Activated naive CD8-positive, alpha-beta T cell treated with anti-CD3 and anti-CD28 coated beads for 36 hours (primary cell): ENCODE results near the gene PSPN. TPM values are rescaled to one million over a fixed set of nuclear protein-coding genes. Genes with fewer than 3 reads are reported as not detected.

Source experiments
- DNase-seq: peaks from one replicate; pipeline ENCODE4 v3.0.0; 2021
- H3K27ac Mint-ChIP-seq: one replicate; pipeline ENCODE4 v1.8.0; 2022; ENCODE audit warnings: mild to moderate bottlenecking, moderate library complexity, mixed read lengths
- H3K27me3 Mint-ChIP-seq: one replicate; pipeline ENCODE4 v1.8.0; 2022; ENCODE audit warnings: mild to moderate bottlenecking, mixed read lengths
- H3K36me3 Mint-ChIP-seq: one replicate; pipeline ENCODE4 v1.8.0; 2021; ENCODE audit warnings: mild to moderate bottlenecking, mixed read lengths
- H3K4me1 Mint-ChIP-seq: one replicate; pipeline ENCODE4 v1.8.0; 2021; ENCODE audit warnings: mixed read lengths
- H3K4me3 Mint-ChIP-seq: one replicate; pipeline ENCODE4 v1.8.0; 2022; ENCODE audit warnings: mild to moderate bottlenecking, moderate library complexity, mixed read lengths
- H3K9me3 Mint-ChIP-seq: one replicate; pipeline ENCODE4 v1.8.0; 2022; ENCODE audit warnings: mixed read lengths
- total RNA-seq, 2 experiments: library from RNA; stranded (reverse); gene quantifications; one replicate each; pipeline ENCODE4 v1.2.3, GENCODE V29; 2021

The PSPN gene, protein sequence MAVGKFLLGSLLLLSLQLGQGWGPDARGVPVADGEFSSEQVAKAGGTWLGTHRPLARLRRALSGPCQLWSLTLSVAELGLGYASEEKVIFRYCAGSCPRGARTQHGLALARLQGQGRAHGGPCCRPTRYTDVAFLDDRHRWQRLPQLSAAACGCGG
- 1 to 10 TPM in 1 of 2 experiments, under 1 TPM in 1; 0.92 to 1.2 TPM for total RNA-seq

DNA sequence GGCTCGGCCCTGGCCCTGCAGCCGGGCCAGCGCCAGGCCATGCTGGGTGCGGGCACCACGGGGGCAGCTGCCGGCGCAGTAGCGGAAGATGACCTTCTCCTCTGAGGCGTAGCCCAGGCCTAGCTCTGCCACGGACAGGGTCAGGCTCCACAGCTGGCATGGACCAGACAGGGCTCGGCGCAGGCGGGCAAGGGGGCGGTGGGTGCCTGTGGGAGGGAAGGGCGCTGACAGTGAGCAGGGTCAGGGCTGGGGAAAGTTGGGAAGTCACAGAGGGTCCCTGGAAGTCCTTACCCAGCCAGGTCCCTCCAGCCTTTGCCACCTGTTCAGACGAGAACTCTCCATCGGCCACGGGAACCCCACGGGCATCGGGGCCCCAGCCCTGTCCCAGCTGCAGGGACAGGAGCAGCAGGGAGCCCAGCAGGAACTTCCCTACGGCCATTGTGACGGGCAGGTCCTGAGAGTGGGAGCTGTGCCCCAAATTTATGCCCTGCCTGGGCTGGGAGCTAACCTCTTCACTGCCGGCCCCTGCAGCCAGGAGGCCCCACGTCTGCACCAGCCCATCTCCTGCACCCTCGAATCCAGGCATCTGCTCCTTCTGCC lies at the start of gene PSPN:
Gene PSPN, minus strand, starts transcription at position 523 of the 600 bp plus-strand sequence. Its CDS starts 84 bp downstream, at position 439.
- no peak for DNase-seq
- H3K36me3 Mint-ChIP-seq = peaks cover 10% of the 10 kb centered on the region
- no peak within 1 kb of the TSS for H3K27ac Mint-ChIP-seq
- peaks cover 8% of the 10 kb centered on the region for H3K4me1 Mint-ChIP-seq
- H3K27me3 Mint-ChIP-seq = no peaks in the 10 kb centered on the region
- H3K9me3 Mint-ChIP-seq = no peaks in the 10 kb centered on the region
- H3K4me3 Mint-ChIP-seq = no peak within 1 kb of the TSS

DNA sequence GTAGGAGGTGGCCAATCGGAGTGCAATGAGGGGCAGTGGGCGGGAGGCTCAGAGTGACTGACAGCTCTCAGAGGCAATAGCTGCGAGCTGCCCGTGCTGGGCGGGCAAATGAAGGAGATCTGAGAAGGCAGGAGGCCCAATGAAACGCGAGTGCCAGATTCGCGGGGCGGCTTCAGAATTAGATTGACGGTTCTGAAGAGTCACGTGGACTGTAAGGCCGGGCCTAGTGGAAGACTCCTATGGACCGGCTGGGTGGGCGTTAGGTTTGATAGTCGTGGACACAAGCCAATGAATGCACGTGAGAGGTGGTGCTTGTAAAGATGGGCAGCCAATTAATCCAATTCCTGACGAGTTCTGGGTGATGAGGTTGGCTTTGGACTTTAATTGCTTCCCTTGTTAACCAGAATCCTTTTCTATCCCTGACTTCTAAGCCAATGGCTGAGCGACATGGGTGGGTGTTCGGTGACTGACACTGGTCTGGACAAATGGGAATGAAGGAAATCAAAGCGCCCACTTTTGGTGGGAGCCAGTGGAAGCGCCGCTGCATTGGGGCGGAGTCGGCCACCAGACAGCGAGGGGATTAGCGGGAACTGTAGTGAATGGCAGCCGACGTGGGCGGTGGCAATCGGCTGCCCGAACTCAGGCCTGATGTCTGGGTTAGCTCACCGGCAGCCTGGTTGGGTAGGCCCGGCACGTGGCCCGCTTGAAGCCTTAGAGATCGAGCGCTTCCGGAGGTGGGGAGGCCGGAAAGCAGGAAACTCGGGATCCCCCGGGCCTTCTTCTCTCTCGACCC lies 49.4 kb upstream of the PSPN start:
- Mint-ChIP-seq H3K27ac (peak overlapping the region; percentile 95), H3K4me3 (peak overlapping the region; percentile 72), H3K9me3 (peaks cover 3% of the 10 kb centered on the region), H3K4me1 (peaks cover 26% of the 10 kb centered on the region), H3K27me3 (no peaks in the 10 kb centered on the region), H3K36me3 (peaks cover 34% of the 10 kb centered on the region)
- peak; percentile 99 for DNase-seq

DNA sequence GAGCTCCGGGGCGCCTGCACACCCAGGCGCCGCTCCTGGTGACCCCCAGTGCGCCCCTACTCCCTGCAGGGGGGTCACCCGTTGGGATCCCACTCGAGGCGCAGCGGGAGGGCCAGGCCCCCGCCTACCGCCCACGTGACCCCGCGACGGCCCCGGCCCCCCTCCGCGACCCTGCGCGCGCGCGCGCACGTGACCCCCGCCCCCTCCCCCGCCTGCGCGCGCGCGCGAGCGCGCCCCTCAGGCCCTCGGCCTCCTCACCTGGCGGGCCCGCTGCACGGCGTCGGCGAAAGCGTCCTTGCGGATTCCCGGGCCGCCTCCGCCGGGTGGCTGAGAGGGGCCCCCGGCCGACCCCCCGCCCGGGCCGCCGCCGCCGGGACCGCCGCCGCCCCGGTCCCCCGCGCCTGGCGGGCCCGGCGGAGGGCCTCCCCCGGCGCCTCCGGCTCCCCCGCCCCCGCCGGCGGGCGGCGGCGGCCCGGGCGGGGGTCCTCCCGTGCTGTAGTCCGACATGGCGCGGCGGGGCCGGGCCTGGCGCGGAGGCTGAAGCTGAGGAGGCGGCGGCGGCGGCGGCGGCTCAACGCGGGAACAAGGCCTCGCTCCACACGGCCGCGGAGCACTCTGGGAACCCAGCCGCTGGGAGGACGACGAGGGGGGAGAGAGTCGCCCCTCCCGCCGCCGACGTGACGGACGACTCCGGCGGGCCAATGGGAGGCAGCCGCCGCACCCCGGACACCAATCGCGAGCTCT lies 48.6 kb upstream of the PSPN start, which contains the start of gene KHSRP:
Gene KHSRP, minus strand, starts transcription at position 617 of the 744 bp plus-strand sequence. Its CDS starts 110 bp downstream, at position 507.
- Mint-ChIP-seq H3K4me1 (peaks cover 23% of the 10 kb centered on the region), H3K4me3 (peak within 1 kb of the TSS; percentile 93), H3K27ac (peak within 1 kb of the TSS; percentile 95), H3K27me3 (no peaks in the 10 kb centered on the region), H3K9me3 (peaks cover 3% of the 10 kb centered on the region), H3K36me3 (peaks cover 31% of the 10 kb centered on the region)
- DNase-seq = peak; percentile 54

DNA sequence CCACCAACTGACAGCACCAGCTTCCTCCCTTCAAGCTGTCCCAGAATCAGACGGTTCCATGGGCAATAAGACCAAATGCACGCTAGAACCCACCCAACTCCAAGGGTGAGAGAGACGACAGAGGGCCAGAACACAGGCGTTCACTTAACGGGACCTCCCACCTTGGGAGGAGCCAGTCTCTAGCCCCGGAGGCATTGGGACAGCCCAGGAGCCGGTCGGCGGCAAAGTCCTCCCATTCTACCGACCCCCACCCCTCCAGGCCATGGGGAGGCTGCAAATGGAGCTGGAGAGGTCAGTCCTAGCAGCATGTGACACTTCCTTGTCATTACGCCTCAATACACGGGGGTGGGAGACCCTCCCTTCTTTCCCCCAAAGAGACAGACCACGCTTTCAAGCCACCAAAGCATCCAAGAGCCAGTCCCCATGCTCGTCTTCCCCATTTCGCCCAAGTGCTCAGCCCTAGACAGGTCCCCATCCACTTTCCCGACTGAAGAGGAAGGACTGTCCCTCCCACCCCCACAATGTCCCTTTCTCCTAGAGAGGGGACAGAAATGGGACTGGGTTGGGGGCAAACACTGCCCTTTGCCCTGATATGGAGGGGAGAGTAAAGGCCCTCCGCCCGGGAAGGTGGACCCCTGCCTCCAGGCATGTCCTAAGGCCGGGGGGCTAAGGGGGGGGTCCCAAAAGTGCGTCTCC lies 47.9 kb upstream of the PSPN start:
- Mint-ChIP-seq H3K36me3 (peaks cover 36% of the 10 kb centered on the region), H3K27me3 (no peaks in the 10 kb centered on the region), H3K9me3 (peaks cover 3% of the 10 kb centered on the region), H3K27ac (peak overlapping the region; percentile 81), H3K4me3 (peak overlapping the region; percentile 93), H3K4me1 (peaks cover 23% of the 10 kb centered on the region)
- peak; percentile 60 for DNase-seq

DNA sequence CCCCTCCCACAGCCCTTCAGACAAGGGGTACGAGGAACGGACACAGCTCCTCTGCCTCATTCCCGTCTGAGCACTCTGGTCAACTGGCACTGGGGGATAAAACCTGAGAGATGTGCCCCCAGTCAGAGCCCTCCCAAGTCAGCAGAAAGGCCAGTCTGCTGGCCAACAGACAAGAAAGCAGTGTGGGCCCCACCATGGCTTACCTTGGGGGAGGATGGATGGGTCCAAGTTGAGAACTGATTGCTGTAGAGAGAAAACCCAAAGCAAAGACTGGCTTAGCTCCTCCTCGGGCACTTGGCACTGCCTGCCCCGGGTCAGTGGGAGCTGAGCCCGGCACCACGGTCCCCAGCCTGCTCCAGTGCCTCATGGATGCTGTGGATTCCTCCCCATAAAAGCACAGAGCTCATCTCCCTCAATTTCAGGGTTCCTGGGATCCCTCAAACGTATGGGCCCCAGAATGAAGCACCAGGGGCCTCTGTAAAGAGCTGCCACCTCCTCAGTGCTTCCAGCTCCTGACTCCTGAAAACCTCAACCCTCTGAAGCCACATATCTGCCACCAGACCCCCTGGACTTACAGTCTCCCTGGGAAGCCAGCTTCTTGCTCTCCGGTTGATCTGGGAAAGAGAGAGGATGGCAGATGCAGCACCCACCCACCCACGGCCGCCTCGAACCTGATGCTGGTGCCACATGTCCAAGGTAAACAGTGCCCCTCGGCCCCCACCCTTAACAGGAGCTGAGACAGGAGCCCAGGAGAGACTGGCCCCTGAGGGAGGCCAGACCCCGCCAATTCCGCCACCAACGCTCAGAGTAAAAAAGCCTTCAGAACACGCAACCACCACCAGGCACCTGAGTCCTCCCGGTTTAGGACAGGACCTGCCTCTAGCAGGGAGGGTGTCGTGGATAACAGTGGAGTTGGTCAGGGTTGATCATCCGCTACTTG lies 45.6 kb upstream of the PSPN start:
- Mint-ChIP-seq H3K4me3 (no peak overlapping the region), H3K27me3 (no peaks in the 10 kb centered on the region), H3K36me3 (peaks cover 36% of the 10 kb centered on the region), H3K9me3 (peaks cover 3% of the 10 kb centered on the region), H3K27ac (no peak overlapping the region), H3K4me1 (peaks cover 23% of the 10 kb centered on the region)
- DNase-seq = no peak

DNA sequence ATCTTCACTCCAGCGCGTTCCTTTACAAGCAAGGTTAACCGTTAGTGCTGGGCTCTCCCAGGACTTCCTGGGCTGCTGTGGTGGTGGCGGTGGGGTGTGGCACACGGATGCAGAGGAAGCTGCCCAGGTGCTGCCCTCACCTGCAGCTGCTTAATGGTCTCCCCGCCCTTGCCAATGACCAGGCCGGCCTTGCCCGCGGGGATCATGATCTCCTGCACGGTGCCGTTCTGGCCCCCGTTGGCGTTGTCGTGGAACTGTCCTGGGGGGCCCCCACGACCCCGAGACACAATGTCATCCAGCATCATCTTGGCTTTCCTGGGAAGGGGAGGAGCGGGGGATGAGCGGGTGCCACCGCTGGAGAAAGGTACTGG lies 42.8 kb upstream of the PSPN start:
- no peak overlapping the region for H3K4me3 Mint-ChIP-seq
- peaks cover 18% of the 10 kb centered on the region for H3K4me1 Mint-ChIP-seq
- H3K9me3 Mint-ChIP-seq = no peaks in the 10 kb centered on the region
- no peaks in the 10 kb centered on the region for H3K27me3 Mint-ChIP-seq
- H3K27ac Mint-ChIP-seq = no peak overlapping the region
- peaks cover 32% of the 10 kb centered on the region for H3K36me3 Mint-ChIP-seq
- no peak for DNase-seq

DNA sequence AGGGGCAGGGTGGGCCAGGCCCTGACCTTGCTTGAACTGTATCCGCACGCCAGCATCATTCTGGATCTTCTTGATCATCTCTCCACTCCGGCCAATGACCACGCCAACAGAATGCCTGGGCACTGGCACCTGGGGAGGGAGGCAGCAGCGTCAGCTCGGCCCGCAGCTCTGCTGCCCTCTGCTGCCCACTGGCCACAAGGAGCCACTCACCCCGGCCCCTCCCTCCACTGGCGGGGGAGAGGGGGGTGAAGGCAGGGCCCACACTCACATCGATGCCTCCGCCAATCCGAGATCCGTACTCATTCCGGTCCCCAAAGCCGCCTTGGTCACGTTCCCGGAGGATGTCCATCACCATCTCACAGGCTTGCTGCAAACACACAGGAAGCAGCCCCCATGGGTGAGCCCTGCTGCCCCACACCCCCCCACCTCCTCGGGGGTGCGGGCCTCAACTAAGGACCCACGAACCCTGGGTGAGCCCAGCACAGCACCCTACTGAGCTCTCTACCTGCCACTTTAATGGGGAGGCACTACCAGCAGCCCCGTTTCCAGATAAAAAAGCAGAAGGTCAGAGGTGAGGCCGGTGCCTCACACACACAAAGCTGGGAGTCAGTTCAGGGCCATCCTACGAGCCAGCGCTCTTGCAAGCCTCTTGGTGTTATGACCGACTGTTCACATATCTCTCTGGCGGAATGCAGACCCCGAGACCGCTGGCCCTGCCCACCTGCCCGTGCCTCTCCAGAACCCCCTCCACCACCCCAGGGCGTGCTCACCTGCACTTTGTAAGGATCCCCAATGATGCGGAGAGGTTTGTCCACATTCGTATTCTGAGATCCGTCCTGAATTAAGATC lies 42.2 kb upstream of the PSPN start:
- H3K9me3 Mint-ChIP-seq = no peaks in the 10 kb centered on the region
- no peak overlapping the region for H3K27ac Mint-ChIP-seq
- peaks cover 26% of the 10 kb centered on the region for H3K36me3 Mint-ChIP-seq
- H3K4me3 Mint-ChIP-seq = no peak overlapping the region
- no peaks in the 10 kb centered on the region for H3K27me3 Mint-ChIP-seq
- peaks cover 13% of the 10 kb centered on the region for H3K4me1 Mint-ChIP-seq
- no peak for DNase-seq

DNA sequence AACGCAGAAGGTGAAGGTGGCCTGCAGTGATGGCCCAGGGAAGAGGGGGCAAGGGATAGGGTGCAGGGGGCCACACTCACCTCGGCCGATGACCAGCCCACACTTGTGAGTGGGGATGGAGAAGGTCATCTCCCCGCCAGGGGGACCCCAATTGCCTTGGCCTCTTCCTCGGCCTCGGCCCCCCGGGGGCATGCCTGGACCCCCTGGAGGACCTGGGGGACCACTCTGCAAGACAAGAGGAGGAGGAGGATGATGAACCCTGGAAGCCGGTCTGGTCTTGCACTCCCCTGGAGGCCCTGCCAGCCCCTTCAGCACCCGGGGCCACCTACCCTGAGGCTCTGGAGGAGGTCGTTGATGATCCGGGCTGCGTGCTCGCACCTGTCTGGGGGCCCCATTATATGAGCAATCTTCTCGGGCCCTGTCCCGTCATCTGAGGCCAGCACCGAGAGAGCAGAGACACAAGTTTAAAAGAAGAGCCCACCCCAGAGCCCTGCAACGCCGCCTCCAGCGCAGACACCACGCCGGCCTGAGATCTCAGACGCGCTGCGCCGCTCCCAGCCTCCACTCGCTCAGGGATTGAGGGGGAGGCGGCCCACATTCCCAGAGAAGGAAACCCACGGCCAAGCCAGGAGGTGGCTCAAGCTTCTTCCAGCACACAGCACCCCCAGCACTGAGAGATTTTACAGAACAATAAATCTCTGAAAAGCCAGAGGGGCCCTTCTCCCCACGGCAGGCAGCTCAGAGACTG lies 41.1 kb upstream of the PSPN start:
- Mint-ChIP-seq H3K4me1 (peaks cover 2% of the 10 kb centered on the region), H3K36me3 (peaks cover 17% of the 10 kb centered on the region), H3K27me3 (no peaks in the 10 kb centered on the region), H3K4me3 (no peak overlapping the region), H3K27ac (no peak overlapping the region), H3K9me3 (no peaks in the 10 kb centered on the region)
- DNase-seq = no peak

DNA sequence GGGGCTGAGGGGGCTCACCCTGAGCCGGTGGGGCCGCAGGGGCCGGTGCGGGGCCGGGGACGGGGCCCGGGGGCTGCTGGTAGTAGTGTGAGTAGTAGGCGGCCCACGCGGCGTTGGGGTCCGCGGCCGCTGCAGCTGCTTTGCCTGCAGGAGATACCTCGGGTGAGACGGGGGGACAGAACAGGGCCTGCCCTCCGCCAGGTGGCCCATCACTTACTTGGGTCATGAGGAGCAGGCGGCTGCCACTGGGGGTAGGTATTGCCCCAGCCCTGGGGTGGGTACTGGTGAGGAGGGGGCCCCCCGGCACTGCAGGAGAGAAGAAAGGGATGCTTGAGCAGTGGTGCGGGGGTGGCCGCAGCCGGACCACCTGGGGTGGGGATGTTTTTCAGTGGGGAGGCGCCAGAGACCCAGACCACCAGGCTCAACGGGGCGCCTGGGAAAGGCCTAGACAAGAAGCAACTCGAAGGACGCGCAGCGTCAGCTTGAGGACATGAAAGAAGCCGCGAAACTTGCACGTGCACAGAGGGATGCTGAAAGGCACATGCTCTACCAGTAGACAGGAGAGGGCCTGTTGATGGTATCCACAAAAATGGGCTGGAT lies 40.0 kb upstream of the PSPN start:
- Mint-ChIP-seq H3K27ac (no peak overlapping the region), H3K27me3 (no peaks in the 10 kb centered on the region), H3K9me3 (no peaks in the 10 kb centered on the region), H3K4me3 (no peak overlapping the region), H3K4me1 (peaks cover 1% of the 10 kb centered on the region), H3K36me3 (peaks cover 13% of the 10 kb centered on the region)
- DNase-seq = no peak

DNA sequence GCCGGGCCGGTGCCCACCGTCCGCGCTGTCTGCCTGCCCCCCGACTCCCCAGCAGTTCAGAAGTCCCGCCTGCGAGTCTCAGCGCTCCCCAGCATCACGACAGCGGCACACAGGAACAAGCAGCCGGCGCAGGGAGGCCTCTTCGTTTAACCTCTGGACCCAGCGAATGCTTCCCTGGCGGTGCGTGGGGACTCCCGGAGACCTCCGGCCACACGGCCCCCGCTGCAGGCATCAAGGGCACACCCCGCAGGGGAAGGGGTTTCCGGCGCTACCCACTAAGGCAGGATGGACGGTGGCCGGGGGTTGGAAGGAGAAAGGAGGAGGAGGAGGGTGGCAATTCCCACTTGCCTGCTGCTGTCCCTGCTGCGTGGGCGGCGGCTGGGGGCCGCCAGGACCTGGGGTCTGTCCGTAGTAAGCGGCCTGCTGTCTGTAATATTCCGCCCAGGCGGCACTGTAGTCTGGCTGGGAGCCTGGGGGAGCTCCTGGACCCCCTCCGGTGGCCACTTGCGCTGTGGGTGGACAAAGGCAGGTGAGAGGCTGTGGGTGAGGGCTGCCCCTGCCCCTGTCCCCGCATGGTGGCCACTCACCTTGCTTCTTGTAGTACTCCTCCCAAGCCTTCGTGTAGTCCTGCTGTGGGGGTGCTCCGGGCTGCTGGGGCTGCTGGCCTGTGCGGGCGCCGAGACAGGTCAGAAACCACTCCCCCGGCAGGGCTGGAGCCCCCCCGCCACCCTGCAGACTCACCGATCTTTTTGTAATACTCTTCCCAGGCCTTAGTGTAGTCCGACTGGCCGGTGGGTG lies 39.3 kb upstream of the PSPN start:
- no peak for DNase-seq
- Mint-ChIP-seq H3K27ac (no peak overlapping the region), H3K4me1 (no peaks in the 10 kb centered on the region), H3K9me3 (no peaks in the 10 kb centered on the region), H3K27me3 (no peaks in the 10 kb centered on the region), H3K36me3 (peaks cover 9% of the 10 kb centered on the region), H3K4me3 (no peak overlapping the region)

DNA sequence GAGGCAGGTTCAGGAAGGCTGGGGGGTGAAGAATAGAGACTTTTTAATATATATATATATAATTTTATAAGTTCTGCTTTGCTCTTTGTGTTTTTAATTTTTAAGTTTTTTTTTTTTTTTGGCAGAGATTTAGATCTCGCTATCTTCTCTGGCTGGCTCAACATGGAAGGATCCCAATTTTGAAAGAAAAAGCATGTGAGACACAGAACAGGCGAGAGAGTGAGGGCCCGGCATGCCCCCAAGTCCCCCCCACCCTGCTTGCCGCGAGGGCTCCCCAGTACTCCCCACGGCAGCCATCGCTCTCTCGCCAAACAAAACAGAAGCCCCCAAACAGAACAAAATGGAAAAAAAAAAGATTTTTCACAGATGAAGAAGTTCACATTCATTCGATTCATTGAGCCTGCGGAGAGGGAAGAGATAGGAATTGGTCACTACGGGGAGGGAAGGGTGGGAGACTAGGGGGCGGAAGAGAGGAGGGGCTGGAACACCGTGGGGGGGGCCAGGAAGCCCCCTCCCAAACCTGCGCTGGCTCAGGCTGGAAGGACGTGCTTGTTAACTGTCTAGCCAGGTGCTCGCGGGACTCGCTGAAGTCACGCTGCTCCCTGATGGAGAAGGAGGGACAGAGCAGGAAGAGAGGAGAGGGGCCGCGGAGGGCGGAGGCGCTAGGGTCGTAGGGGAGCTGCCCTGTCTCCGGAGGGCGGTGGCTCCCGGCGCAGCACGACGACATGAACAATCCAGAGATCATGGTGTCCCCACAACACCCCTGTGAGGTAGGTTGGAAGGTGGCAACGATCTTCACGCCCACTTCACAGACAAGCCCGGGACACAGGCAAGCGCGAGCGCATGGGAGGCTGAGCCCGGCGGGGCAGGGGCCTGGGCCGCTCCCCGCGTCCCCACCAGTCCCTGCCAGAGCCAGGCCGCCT lies 38.2 kb upstream of the PSPN start:
- no peak for DNase-seq
- H3K27me3 Mint-ChIP-seq = no peaks in the 10 kb centered on the region
- no peaks in the 10 kb centered on the region for H3K9me3 Mint-ChIP-seq
- peaks cover 6% of the 10 kb centered on the region for H3K36me3 Mint-ChIP-seq
- no peaks in the 10 kb centered on the region for H3K4me1 Mint-ChIP-seq
- no peak overlapping the region for H3K27ac Mint-ChIP-seq
- H3K4me3 Mint-ChIP-seq = no peak overlapping the region
